NT2/D1 (cell line): Measurements from ENCODE around the gene ENPP6.
"Not testable (repeated sequence)": the region's sequence is repeated elsewhere in the genome, so short reads cannot be mapped to it uniquely, and the experiment has no call there.

ENCODE experiments used
- DNase-seq: peaks from one replicate; pipeline ENCODE4 v3.0.0-alpha.2; 2011; ENCODE audit warnings: low read depth, low spot score
- H3K27me3 ChIP-seq: 2 replicates; pipeline ENCODE4 v1.6.0; 2011; ENCODE audit warnings: mild to moderate bottlenecking; ENCODE audit not compliant: insufficient read length, insufficient read depth
- H3K36me3 ChIP-seq: 2 replicates; pipeline ENCODE4 v1.6.1; 2011; ENCODE audit warnings: mild to moderate bottlenecking, low read length, mixed read lengths; ENCODE audit not compliant: insufficient read depth, insufficient read length
- H3K4me1 ChIP-seq: 2 replicates; pipeline ENCODE4 v1.5.1; 2011; ENCODE audit not compliant: insufficient read depth, insufficient read length
- H3K4me3 ChIP-seq: 2 replicates; pipeline ENCODE4 v1.5.1; 2011; ENCODE audit warnings: low read depth; ENCODE audit not compliant: insufficient read length
- H3K9ac ChIP-seq: 2 replicates; pipeline ENCODE4 v1.6.0; 2011; ENCODE audit warnings: low read depth; ENCODE audit not compliant: insufficient read length
- H3K9me3 ChIP-seq: 2 replicates; pipeline ENCODE4 v1.5.1; 2011; ENCODE audit warnings: mild to moderate bottlenecking, low read length; ENCODE audit not compliant: insufficient read depth
- SUZ12 ChIP-seq: IDR thresholded peaks from 2 replicates; pipeline ENCODE4 v1.6.1; 2011; ENCODE audit not compliant: insufficient read length, insufficient read depth; ENCODE audit errors: extremely low read depth
- YY1 ChIP-seq: IDR thresholded peaks from 2 replicates; pipeline ENCODE4 v1.6.1; 2011; ENCODE audit not compliant: insufficient read length, insufficient read depth
- ZNF274 ChIP-seq: IDR thresholded peaks from 2 replicates; pipeline ENCODE4 v1.6.1; 2011; ENCODE audit warnings: mild to moderate bottlenecking, low read depth, low read length

ENPP6 gene

GRCh38 chr4:184232975-184233374, 15.3 kb upstream of the ENPP6 start:
- Histone ChIP-seq H3K9ac (no peak overlapping the region), H3K9me3 (no peaks in the 10 kb centered on the region), H3K4me3 (no peak overlapping the region), H3K27me3 (no peaks in the 10 kb centered on the region), H3K36me3 (no peaks in the 10 kb centered on the region), H3K4me1 (no peaks in the 10 kb centered on the region)
- TF ChIP-seq SUZ12 (no peak), ZNF274 (no peak), YY1 (no peak)
- no peak for DNase-seq

- Histone ChIP-seq H3K27me3 (no peaks in the 10 kb centered on the region), H3K9ac (no peak overlapping the region), H3K36me3 (no peaks in the 10 kb centered on the region), H3K4me3 (no peak overlapping the region), H3K4me1 (no peaks in the 10 kb centered on the region), H3K9me3 (no peaks in the 10 kb centered on the region)
- no peak for TF ChIP-seq ZNF274
- no peak for TF ChIP-seq SUZ12
- TF ChIP-seq YY1: no peak
- no peak for DNase-seq
Measured at GRCh38 chr4:184232202-184232601, 14.5 kb upstream of the ENPP6 start.

- Histone ChIP-seq H3K4me3 (no peak overlapping the region), H3K9ac (no peak overlapping the region), H3K4me1 (no peaks in the 10 kb centered on the region), H3K36me3 (no peaks in the 10 kb centered on the region), H3K27me3 (no peaks in the 10 kb centered on the region), H3K9me3 (no peaks in the 10 kb centered on the region)
- no peak for TF ChIP-seq ZNF274
- no peak for TF ChIP-seq SUZ12
- no peak for TF ChIP-seq YY1
- no peak for DNase-seq
Measured at GRCh38 chr4:184231573-184231972, 13.9 kb upstream of the ENPP6 start.

GRCh38 chr4:184228056-184228705, 10.5 kb upstream of the ENPP6 start:
- no peaks in the 10 kb centered on the region for H3K36me3 ChIP-seq
- no peak for TF ChIP-seq SUZ12
- no peak for TF ChIP-seq ZNF274
- no peak for DNase-seq
- no peaks in the 10 kb centered on the region for H3K9me3 ChIP-seq
- H3K4me1 ChIP-seq: no peaks in the 10 kb centered on the region
- H3K27me3 ChIP-seq: no peaks in the 10 kb centered on the region
- no peak overlapping the region for H3K4me3 ChIP-seq
- no peak overlapping the region for H3K9ac ChIP-seq

GRCh38 chr4:184216515-184216914, 1.2 kb downstream of the ENPP6 start:
- H3K36me3 ChIP-seq: no peaks in the 10 kb centered on the region
- no peaks in the 10 kb centered on the region for H3K4me1 ChIP-seq
- no peaks in the 10 kb centered on the region for H3K27me3 ChIP-seq
- TF ChIP-seq ZNF274 (no peak), SUZ12 (no peak), YY1 (no peak)
- no peak overlapping the region for H3K9ac ChIP-seq
- H3K4me3 ChIP-seq: no peak overlapping the region
- H3K9me3 ChIP-seq: no peaks in the 10 kb centered on the region
- no peak for DNase-seq

GRCh38 chr4:184215709-184216328, 1.9 kb downstream of the ENPP6 start:
- H3K36me3 ChIP-seq: no peaks in the 10 kb centered on the region
- no peak for DNase-seq
- TF ChIP-seq YY1 (no peak), ZNF274 (no peak)
- no peaks in the 10 kb centered on the region for H3K4me1 ChIP-seq
- H3K27me3 ChIP-seq: no peaks in the 10 kb centered on the region
- no peak overlapping the region for H3K9ac ChIP-seq
- H3K4me3 ChIP-seq: no peak overlapping the region
- no peaks in the 10 kb centered on the region for H3K9me3 ChIP-seq

- Histone ChIP-seq H3K4me1 (no peaks in the 10 kb centered on the region), H3K4me3 (no peak overlapping the region), H3K36me3 (no peaks in the 10 kb centered on the region), H3K9me3 (no peaks in the 10 kb centered on the region), H3K9ac (no peak overlapping the region), H3K27me3 (no peaks in the 10 kb centered on the region)
- no peak for DNase-seq
- TF ChIP-seq SUZ12: no peak
- TF ChIP-seq YY1: no peak
- no peak for TF ChIP-seq ZNF274
Measured at GRCh38 chr4:184214931-184215330, 2.7 kb downstream of the ENPP6 start.

GRCh38 chr4:184207734-184208607, 9.7 kb downstream of the ENPP6 start:
- not testable (repeated sequence) for H3K9ac ChIP-seq, H3K4me3 ChIP-seq, DNase-seq, H3K36me3 ChIP-seq, H3K4me1 ChIP-seq, H3K27me3 ChIP-seq
- peaks cover 15% of the 10 kb centered on the region; the same call in 1 of the 2 replicates for H3K9me3 ChIP-seq
